GM18861 (cell line): ENCODE measurements around the gene TWNK.
A peak's percentile ranks its signal among the peaks of the same experiment; 100 is the strongest.

Source experiments
- ATAC-seq: cut with Tn5 transposase; IDR thresholded peaks from one replicate; pipeline ENCODE4 v1.9.1; 2021; ENCODE audit not compliant: unreplicated experiment

The TWNK gene

DNA sequence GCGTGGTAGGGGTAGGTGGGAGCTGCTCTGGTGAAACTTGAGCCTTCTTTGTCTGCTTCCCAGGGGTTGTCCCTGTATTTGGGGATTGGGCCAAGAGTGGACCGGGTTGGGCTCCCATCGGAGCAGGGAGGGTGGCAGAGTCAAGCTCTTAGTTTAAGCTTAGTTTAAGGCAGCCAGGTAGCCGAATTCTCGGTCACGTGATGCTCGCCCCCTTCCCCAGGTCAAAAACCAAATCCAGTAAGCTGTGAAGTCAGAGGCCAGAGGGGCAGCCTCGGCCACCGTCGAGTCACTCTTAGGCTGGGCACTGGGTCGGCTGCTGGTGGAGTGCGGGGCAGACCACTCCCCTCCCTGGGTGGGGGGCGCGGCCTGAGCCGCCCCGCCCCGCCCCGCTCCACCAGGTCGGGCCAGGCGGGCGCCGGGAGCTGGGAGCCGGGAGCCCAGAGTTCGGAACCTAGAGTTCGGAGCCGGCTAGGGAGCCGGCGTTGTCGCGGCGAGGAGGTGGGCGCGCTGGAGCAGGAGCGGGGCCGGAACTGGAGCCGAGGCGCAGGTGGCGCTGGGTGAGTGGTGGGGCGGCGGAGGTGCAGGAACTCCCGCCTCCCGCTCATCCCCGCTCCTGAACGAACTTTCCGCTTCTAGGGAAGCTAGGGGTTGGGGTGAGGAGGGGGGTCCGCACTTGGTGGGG lies 9.5 kb downstream of the TWNK start:
- no peak for ATAC-seq

DNA sequence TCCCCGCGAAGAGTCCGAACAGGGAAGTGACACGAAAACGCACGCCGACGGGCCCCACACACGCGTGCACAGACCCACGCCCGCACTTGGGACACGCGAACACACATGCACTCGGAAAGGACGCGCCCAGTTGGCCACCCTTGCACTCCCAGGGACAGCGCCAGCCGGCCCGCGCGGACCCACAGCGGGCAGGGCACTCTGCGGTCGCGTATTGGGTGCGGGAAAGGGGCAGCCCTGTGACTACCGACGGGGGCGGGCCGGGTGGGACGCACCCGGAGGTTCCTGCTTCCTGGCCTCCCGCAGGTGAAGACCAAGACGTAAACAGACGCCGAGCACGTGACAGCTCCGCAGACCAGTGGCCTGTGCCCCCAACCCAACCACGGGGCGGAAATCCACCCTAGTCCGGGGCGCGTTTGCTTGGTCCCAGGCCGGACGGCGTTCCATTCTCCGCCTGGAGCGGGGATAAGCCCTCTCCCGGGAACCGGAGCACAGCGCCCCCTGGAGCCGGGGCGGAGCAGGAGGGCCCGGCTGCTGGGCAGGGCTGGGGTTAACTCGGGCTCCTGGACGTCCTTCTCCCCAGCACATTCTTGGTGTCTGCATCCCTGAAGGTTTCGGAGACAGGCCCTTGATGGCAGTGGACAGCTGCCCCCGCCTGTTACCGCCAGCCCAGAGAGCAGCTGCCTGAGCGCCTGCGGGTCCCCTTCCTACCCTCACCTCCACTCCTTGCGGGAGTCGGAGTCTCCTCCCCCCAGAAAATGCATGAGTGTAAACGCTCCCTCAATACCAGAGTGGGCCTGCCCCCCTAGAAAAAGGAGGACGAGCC lies 10.2 kb downstream of the TWNK start:
- no peak for ATAC-seq

- ATAC-seq, result no peak
These were observed 11.0 kb downstream of the TWNK start for GRCh38 chr10:100998183-100998990.

DNA sequence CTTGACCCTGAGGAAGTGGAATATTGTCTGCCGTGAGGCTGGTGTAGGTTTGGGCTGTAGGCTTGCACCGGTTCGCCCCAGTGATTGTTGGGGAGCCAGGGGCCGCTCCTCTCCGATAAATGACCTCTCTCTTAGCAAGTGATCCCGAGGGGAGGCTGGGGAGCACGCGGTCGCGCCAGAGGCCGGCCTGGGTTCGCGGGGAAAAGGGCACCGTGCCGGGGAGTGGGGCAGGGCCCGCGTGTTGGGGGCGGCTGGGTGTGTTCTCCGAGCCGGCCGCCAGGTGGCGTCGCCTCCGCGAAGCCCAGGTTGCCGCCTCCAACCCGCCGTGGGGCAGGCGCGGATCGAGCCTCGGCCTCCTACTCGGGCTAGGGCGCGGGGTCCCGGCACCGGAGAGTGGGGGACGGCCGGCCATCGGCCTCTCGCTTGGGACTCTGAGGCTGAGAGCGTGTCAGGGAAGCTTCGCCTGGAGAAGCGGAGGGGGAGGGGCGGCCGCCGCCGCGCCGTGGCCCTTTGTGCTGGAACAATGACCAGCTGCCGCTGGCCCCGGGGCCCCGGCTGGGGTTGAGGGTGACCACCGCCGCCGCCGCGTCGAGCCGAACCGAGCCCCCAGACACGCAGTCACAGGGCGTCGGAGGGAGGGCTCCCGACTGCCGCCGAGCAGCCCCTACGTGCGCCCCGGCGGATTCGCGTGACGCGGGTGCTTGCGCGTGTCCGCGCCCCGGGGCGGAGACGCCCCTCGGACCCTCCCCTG lies 11.8 kb downstream of the TWNK start:
- peak; percentile 32 for ATAC-seq

GRCh38 chr10:100999742-101000126 lies 12.4 kb downstream of the TWNK start, which contains the start of gene LZTS2:
Gene LZTS2 (plus strand): TSS chr10:100999808. CDS start chr10:101002539, 2,731 bp downstream.
- no peak for ATAC-seq

- ATAC-seq, result no peak
These were observed 13.0 kb downstream of the TWNK start for GRCh38 chr10:101000127-101000914.

GRCh38 chr10:101000915-101001658 lies 13.7 kb downstream of the TWNK start:
- no peak for ATAC-seq

- no peak for ATAC-seq
These were observed 14.3 kb downstream of the TWNK start for GRCh38 chr10:101001659-101002035.

DNA sequence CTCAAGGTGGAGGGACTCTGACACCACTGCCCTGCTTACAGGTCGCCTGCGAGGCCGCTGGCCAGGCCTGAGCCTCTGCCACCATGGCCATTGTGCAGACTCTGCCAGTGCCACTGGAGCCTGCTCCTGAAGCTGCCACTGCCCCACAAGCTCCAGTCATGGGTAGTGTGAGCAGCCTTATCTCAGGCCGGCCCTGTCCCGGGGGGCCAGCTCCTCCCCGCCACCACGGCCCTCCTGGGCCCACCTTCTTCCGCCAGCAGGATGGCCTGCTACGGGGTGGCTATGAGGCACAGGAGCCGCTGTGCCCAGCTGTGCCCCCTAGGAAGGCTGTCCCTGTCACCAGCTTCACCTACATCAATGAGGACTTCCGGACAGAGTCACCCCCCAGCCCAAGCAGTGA lies 15.1 kb downstream of the TWNK start:
- no peak for ATAC-seq

GRCh38 chr10:101003639-101004206 lies 16.4 kb downstream of the TWNK start:
- ATAC-seq, result no peak

GRCh38 chr10:101005361-101005760 lies 18.0 kb downstream of the TWNK start:
- no peak for ATAC-seq

- no peak for ATAC-seq
These were observed 18.7 kb downstream of the TWNK start for GRCh38 chr10:101005869-101006567.

GRCh38 chr10:101006593-101007098 lies 19.3 kb downstream of the TWNK start:
- ATAC-seq, result no peak

DNA sequence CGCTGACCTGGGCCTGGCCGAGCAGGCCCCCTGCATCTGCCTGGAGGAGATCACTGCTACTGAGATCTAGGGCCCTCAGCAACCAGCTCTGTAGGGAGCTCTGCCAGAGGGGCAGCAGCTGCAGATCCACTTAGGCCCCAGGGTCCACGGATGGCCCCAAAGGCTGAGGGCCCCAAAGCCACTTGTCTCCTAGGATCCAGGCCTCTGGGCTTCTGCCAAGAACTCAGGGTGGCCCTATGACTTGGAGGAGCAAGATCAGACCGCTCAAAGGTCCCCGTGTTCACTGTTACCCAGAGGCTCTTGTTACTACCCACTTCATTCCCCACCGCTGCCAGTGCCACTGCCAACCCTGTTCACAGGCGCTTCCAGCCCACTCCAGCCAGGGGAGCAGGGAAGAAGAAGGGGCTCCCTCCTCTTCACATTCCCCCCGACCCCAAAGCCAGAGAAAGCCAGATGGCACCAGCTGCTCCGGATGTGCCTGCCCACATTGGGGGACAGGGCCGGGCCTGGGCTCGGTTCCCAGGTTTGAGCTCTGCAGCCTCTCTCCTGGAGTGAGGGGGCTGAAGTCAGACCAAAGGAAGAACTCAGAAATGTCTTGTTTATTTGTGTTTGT lies 19.9 kb downstream of the TWNK start:
- ATAC-seq, result no peak

GRCh38 chr10:101007915-101008822 lies 20.8 kb downstream of the TWNK start:
- no peak for ATAC-seq

GRCh38 chr10:101008823-101009423 lies 21.6 kb downstream of the TWNK start:
- ATAC-seq, result no peak
